HCT116 (cell line): ENCODE data around the gene MRS2. TPM values are rescaled to one million over a fixed set of nuclear protein-coding genes. Genes with fewer than 3 reads are reported as not detected.

Experiments used
- ATAC-seq: fragments of 200-7000 bp; cut with Tn5 transposase; 2 replicates; pipeline ENCODE4 v1.9.1; 2020; ENCODE audit warnings: mild to moderate bottlenecking, moderate library complexity
- BruUV-seq: library from RNA; stranded (reverse); fragments of 400-500 nt; replicated peaks from 2 replicates; lab custom pipeline; 2021; lab: Mats Ljungman, UMichigan
- CTCF ChIA-PET: fragments of 300-600 bp; sonication (Branson Sonifier 250); formaldehyde crosslinking; loops from one replicate; lab custom pipeline; 2021; ENCODE audit warnings: antibody characterized with exemption; lab: Charles Lee
- POLR2A ChIA-PET: fragments of 300-600, 350-600 bp; sonication (Branson Sonifier 250); formaldehyde crosslinking; loops from one replicate; lab custom pipeline; 2021; ENCODE audit warnings: antibody characterized with exemption; lab: Charles Lee
- RAD21 ChIA-PET, 2 experiments: fragments of 300-600 bp; sonication (Branson Sonifier 250); formaldehyde crosslinking; loops; one replicate each; lab custom pipeline; 2023; ENCODE audit warnings: low total read pairs in 2 of 2; ENCODE audit not compliant: uncharacterized antibody in 2 of 2, unreplicated experiment in 2 of 2, low non-redundant PET in 1 of 2; lab: Charles Lee
- DNase-seq: peaks from one replicate; pipeline ENCODE4 v3.0.0-alpha.2; 2010; ENCODE audit warnings: low read depth, low spot score
- H2AFZ ChIP-seq: fragments of 200-600 bp; shearing (Covaris generic), sonication (generic); 2 replicates; pipeline ENCODE4 v1.6.1; 2017; ENCODE audit warnings: low read depth, mixed run types, mixed read lengths, antibody characterized with exemption, low read length; ENCODE audit not compliant: poor library complexity, severe bottlenecking
- H3K27ac ChIP-seq: 2 replicates; pipeline ENCODE4 v1.5.1; 2012; ENCODE audit warnings: low read depth, low read length
- H3K27me3 ChIP-seq: fragments of 200-600 bp; sonication (generic); 2 replicates; pipeline ENCODE4 v1.6.1; 2016; ENCODE audit warnings: mixed run types, low read length, mixed read lengths; ENCODE audit not compliant: insufficient read depth
- H3K36me3 ChIP-seq, 2 experiments: fragments of 200-500 bp in 1 of 2; fragments of 200-600 bp in 1 of 2; sonication (Bioruptor generic) in 1 of 2; sonication (generic) in 1 of 2; 2 replicates each; pipeline versions ENCODE4 v1.5.1 to v1.6.1; 2014 to 2016; ENCODE audit warnings: low read length in 2 of 2, inconsistent platforms in 1 of 2, mixed read lengths in 1 of 2, mixed run types in 1 of 2; ENCODE audit not compliant: insufficient read depth in 2 of 2, control insufficient read depth in 1 of 2
- H3K4me1 ChIP-seq, 2 experiments: fragments of 200-600 bp in 1 of 2; sonication (generic) in 1 of 2; 2 replicates each; pipeline versions ENCODE4 v1.5.1 to v1.6.1; 2012 to 2017; ENCODE audit warnings: low read length in 2 of 2, inconsistent platforms in 1 of 2, mild to moderate bottlenecking in 1 of 2, mixed read lengths in 1 of 2, mixed run types in 1 of 2, moderate library complexity in 1 of 2; ENCODE audit not compliant: insufficient read depth in 2 of 2, control insufficient read depth in 1 of 2
- H3K4me2 ChIP-seq: fragments of 200-600 bp; sonication (generic); 2 replicates; pipeline ENCODE4 v1.6.1; 2017; ENCODE audit warnings: mixed run types, low read length, mixed read lengths
- H3K4me3 ChIP-seq, 2 experiments: fragments of 200-600 bp in 1 of 2; sonication (generic) in 1 of 2; replicated peaks in 1 of 2; 2 replicates each; pipeline ENCODE4 v1.5.1; 2011 to 2016; ENCODE audit warnings: low read length in 2 of 2, control low read depth in 1 of 2, low read depth in 1 of 2, mild to moderate bottlenecking in 1 of 2, mixed read lengths in 1 of 2, mixed run types in 1 of 2
- H3K79me2 ChIP-seq: fragments of 200-600 bp; sonication (generic); 2 replicates; pipeline ENCODE4 v1.6.1; 2017; ENCODE audit warnings: mild to moderate bottlenecking, mixed run types, low read length, moderate library complexity, mixed read lengths; ENCODE audit not compliant: insufficient read depth
- H3K9ac ChIP-seq: fragments of 200-600 bp; sonication (generic); 2 replicates; pipeline ENCODE4 v1.6.1; 2016; ENCODE audit warnings: low read length, mixed read lengths
- H3K9me2 ChIP-seq: fragments of 200-600 bp; sonication (generic), shearing (Covaris generic); 2 replicates; pipeline ENCODE4 v1.6.1; 2017; ENCODE audit warnings: mixed run types, mild to moderate bottlenecking, moderate library complexity; ENCODE audit not compliant: insufficient read depth
- H3K9me3 ChIP-seq, 2 experiments: fragments of 200-500 bp in 1 of 2; fragments of 200-600 bp in 1 of 2; sonication (Bioruptor generic) in 1 of 2; sonication (generic) in 1 of 2; 2 replicates each; pipeline ENCODE4 v1.6.1; 2014 to 2017; ENCODE audit warnings: low read length in 2 of 2, mixed read lengths in 2 of 2, inconsistent platforms in 1 of 2, low read depth in 1 of 2, mild to moderate bottlenecking in 1 of 2, mixed run types in 1 of 2, moderate library complexity in 1 of 2; ENCODE audit not compliant: control insufficient read depth in 1 of 2, insufficient read depth in 1 of 2
- H4K20me1 ChIP-seq: fragments of 200-600 bp; sonication (generic), shearing (Covaris generic); 2 replicates; pipeline ENCODE4 v1.6.1; 2017; ENCODE audit warnings: mixed run types, mild to moderate bottlenecking, moderate library complexity; ENCODE audit not compliant: insufficient read depth
- EGR1 ChIP-seq: IDR thresholded peaks from 2 replicates; pipeline ENCODE4 v1.6.1; 2012; ENCODE audit warnings: low read depth
- ELF1 ChIP-seq: IDR thresholded peaks from 2 replicates; pipeline ENCODE4 v1.6.1; 2012; ENCODE audit warnings: low read depth, borderline replicate concordance
- EZH2 ChIP-seq: fragments of 200-600 bp; sonication (generic); IDR thresholded peaks from 2 replicates; pipeline ENCODE4 v1.6.1; 2017; ENCODE audit warnings: antibody characterized with exemption, mixed run types
- EZH2phosphoT487 ChIP-seq: fragments of 200-600 bp; IDR thresholded peaks from 2 replicates; pipeline ENCODE4 v1.6.1; 2018; ENCODE audit warnings: antibody characterized with exemption, borderline replicate concordance
- POLR2A ChIP-seq: IDR thresholded peaks from 2 replicates; pipeline ENCODE4 v1.7.0; 2011; ENCODE audit warnings: borderline replicate concordance; ENCODE audit not compliant: insufficient read depth, insufficient read length; ENCODE audit errors: extremely low read depth
- POLR2AphosphoS5 ChIP-seq: IDR thresholded peaks from 2 replicates; pipeline ENCODE4 v1.6.1; 2011; ENCODE audit warnings: mild to moderate bottlenecking, low read depth, low read length, moderate library complexity
- SIN3A ChIP-seq: IDR thresholded peaks from 2 replicates; pipeline ENCODE4 v1.6.1; 2012; ENCODE audit warnings: low read depth
- SRF ChIP-seq: IDR thresholded peaks from 2 replicates; pipeline ENCODE4 v1.6.1; 2012; ENCODE audit warnings: low read depth
- YY1 ChIP-seq: IDR thresholded peaks from 2 replicates; pipeline ENCODE4 v1.6.1; 2011; ENCODE audit warnings: low read length, low read depth, moderate library complexity, mild to moderate bottlenecking; ENCODE audit not compliant: insufficient replicate concordance; ENCODE audit errors: extremely low read depth
- ZBTB33 ChIP-seq: IDR thresholded peaks from 2 replicates; pipeline ENCODE4 v1.6.1; 2011; ENCODE audit warnings: mild to moderate bottlenecking, low read length, moderate library complexity; ENCODE audit not compliant: insufficient replicate concordance; ENCODE audit errors: extremely low read depth
- ZFX ChIP-seq: fragments of 450-650 bp; IDR thresholded peaks from 2 replicates; pipeline ENCODE4 v1.6.1; 2017
- ZNF274 ChIP-seq: fragments of 200-500 bp; sonication (Bioruptor generic); IDR thresholded peaks from 2 replicates; pipeline ENCODE4 v1.6.1; 2014; ENCODE audit warnings: mild to moderate bottlenecking, low read depth, low read length, inconsistent platforms
- intact Hi-C: fragments of 100-400 bp; cut with micrococcal nuclease; formaldehyde crosslinking; loops from 2 replicates; pipeline ENCODE4 v1.10.0; 2022
- total RNA-seq: library from RNA; stranded (reverse); gene quantifications from one replicate; pipeline ENCODE4 v1.2.1, GENCODE V29; 2021; ENCODE audit not compliant: unreplicated experiment
- TF ChIP-seq, protein P1 (sequence below): IDR thresholded peaks from 2 replicates; pipeline ENCODE4 v1.6.1; 2012
- TF ChIP-seq, protein P2 (sequence below): IDR thresholded peaks from 2 replicates; pipeline ENCODE4 v1.6.1; 2012
- TF ChIP-seq, protein P3 (sequence below): IDR thresholded peaks from 2 replicates; pipeline ENCODE4 v1.6.1; 2012; ENCODE audit warnings: low read depth

MRS2 gene
- total RNA-seq, 1 experiment from 2014 or later, result 39.9 TPM

GRCh38 chr6:24454452-24454851 is 51.7 kb downstream of the MRS2 start:
- no peaks in the 10 kb centered on the region for H3K4me1 ChIP-seq
- no peak overlapping the region for H3K4me3 ChIP-seq
- no peak overlapping the region for H2AFZ ChIP-seq
- no peaks in the 10 kb centered on the region for H4K20me1 ChIP-seq
- H3K27ac ChIP-seq, result no peak overlapping the region
- no TSS peak for BruUV-seq
- CTCF ChIA-PET, result no interaction called here
- H3K9ac ChIP-seq, result no peak overlapping the region
- no peak overlapping the region for H3K4me2 ChIP-seq
- DNase-seq, result no peak
- intact Hi-C loops, result no loop called here
- H3K9me2 ChIP-seq, result no peaks in the 10 kb centered on the region
- ATAC-seq, result no peak
- H3K9me3 ChIP-seq, result no peaks in the 10 kb centered on the region
- TF ChIP-seq SIN3A (no peak), POLR2AphosphoS5 (no peak), EGR1 (no peak), SRF (no peak)
- TF ChIP-seq, protein P1, sequence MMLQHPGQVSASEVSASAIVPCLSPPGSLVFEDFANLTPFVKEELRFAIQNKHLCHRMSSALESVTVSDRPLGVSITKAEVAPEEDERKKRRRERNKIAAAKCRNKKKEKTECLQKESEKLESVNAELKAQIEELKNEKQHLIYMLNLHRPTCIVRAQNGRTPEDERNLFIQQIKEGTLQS, result no peak
- H3K36me3 ChIP-seq, result no peaks in the 10 kb centered on the region
- H3K27me3 ChIP-seq, result no peaks in the 10 kb centered on the region
- RAD21 ChIA-PET, result no interaction called here
- POLR2A ChIA-PET, result no interaction called here
- no peaks in the 10 kb centered on the region for H3K79me2 ChIP-seq

- ChIA-PET CTCF (no interaction called here), POLR2A (no interaction called here), RAD21 (no interaction called here)
- no peaks in the 10 kb centered on the region for H3K79me2 ChIP-seq
- H2AFZ ChIP-seq, result no peak overlapping the region
- ATAC-seq (no peak), DNase-seq (no peak)
- no TSS peak for BruUV-seq
- H3K36me3 ChIP-seq, result no peaks in the 10 kb centered on the region
- no peaks in the 10 kb centered on the region for H3K4me1 ChIP-seq
- no peaks in the 10 kb centered on the region for H3K27me3 ChIP-seq
- no peaks in the 10 kb centered on the region for H4K20me1 ChIP-seq
- H3K9me3 ChIP-seq, result no peaks in the 10 kb centered on the region
- intact Hi-C loops, result no loop called here
- no peaks in the 10 kb centered on the region for H3K9me2 ChIP-seq
- no peak overlapping the region for H3K9ac ChIP-seq
- no peak overlapping the region for H3K4me3 ChIP-seq
- no peak overlapping the region for H3K4me2 ChIP-seq
- H3K27ac ChIP-seq, result no peak overlapping the region
- TF ChIP-seq ZFX (no peak), YY1 (no peak), ZNF274 (no peak), SIN3A (no peak), ELF1 (no peak), POLR2AphosphoS5 (no peak), ZBTB33 (no peak), POLR2A (no peak), SRF (no peak), EZH2 (no peak), EZH2phosphoT487 (no peak)
- TF ChIP-seq, protein P2, sequence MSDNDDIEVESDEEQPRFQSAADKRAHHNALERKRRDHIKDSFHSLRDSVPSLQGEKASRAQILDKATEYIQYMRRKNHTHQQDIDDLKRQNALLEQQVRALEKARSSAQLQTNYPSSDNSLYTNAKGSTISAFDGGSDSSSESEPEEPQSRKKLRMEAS, result no peak
- TF ChIP-seq, protein P1, result no peak
- TF ChIP-seq, protein P3, sequence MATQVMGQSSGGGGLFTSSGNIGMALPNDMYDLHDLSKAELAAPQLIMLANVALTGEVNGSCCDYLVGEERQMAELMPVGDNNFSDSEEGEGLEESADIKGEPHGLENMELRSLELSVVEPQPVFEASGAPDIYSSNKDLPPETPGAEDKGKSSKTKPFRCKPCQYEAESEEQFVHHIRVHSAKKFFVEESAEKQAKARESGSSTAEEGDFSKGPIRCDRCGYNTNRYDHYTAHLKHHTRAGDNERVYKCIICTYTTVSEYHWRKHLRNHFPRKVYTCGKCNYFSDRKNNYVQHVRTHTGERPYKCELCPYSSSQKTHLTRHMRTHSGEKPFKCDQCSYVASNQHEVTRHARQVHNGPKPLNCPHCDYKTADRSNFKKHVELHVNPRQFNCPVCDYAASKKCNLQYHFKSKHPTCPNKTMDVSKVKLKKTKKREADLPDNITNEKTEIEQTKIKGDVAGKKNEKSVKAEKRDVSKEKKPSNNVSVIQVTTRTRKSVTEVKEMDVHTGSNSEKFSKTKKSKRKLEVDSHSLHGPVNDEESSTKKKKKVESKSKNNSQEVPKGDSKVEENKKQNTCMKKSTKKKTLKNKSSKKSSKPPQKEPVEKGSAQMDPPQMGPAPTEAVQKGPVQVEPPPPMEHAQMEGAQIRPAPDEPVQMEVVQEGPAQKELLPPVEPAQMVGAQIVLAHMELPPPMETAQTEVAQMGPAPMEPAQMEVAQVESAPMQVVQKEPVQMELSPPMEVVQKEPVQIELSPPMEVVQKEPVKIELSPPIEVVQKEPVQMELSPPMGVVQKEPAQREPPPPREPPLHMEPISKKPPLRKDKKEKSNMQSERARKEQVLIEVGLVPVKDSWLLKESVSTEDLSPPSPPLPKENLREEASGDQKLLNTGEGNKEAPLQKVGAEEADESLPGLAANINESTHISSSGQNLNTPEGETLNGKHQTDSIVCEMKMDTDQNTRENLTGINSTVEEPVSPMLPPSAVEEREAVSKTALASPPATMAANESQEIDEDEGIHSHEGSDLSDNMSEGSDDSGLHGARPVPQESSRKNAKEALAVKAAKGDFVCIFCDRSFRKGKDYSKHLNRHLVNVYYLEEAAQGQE, result no peak
These were observed 52.3 kb downstream of the MRS2 start for GRCh38 chr6:24455061-24455460.
